ENCODE measurements around the gene CYTH1.

Gene CYTH1, protein sequence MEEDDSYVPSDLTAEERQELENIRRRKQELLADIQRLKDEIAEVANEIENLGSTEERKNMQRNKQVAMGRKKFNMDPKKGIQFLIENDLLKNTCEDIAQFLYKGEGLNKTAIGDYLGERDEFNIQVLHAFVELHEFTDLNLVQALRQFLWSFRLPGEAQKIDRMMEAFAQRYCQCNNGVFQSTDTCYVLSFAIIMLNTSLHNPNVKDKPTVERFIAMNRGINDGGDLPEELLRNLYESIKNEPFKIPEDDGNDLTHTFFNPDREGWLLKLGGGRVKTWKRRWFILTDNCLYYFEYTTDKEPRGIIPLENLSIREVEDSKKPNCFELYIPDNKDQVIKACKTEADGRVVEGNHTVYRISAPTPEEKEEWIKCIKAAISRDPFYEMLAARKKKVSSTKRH

DNA sequence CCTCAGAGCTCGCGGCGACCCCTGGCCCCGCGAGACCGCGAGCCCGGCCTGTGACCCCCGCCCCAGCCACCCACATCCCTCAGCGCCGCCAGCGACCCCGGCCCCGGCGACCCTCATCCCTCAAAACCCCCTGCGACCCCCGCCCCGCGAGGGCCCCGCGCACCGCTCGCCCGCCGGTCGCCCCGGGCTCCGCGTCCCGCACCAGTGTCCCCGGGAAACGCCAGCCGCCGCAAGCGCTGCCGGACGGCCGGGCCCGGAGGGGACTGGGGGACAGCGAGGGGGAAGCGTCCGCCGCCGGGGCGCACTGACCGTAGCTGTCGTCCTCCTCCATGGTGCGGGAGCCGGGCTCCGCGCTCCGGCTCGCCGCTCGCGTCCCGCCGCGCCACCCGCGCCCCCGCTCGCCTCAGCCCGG lies at the start of gene CYTH1:
TSS of gene CYTH1 (minus strand) at position 381 of the 412 bp plus-strand sequence. CDS start at position 331, 50 bp downstream.
- no peak for DNase-seq (ENCODE audit: low read depth)

DNA sequence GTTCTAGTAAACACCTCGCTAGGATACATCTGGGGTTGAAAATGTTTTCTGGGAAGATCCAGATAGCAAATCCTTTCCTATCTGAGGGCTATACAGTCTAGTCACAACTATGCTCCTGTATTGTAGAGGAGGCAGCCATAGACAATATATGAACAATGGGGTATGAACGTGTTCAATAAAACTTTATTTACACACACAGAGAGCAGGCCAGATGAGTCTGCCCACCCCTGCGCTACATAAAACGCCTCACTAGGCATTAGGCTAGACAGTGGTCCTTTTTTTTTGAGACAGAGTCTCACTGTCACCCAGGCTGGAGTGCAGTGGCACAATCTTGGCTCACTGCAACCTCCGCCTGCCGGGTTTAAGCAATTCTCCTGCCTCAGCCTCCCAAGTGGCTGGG lies 47.4 kb upstream of the CYTH1 start:
- DNase-seq (ENCODE audit: low read depth) = no peak

DNA sequence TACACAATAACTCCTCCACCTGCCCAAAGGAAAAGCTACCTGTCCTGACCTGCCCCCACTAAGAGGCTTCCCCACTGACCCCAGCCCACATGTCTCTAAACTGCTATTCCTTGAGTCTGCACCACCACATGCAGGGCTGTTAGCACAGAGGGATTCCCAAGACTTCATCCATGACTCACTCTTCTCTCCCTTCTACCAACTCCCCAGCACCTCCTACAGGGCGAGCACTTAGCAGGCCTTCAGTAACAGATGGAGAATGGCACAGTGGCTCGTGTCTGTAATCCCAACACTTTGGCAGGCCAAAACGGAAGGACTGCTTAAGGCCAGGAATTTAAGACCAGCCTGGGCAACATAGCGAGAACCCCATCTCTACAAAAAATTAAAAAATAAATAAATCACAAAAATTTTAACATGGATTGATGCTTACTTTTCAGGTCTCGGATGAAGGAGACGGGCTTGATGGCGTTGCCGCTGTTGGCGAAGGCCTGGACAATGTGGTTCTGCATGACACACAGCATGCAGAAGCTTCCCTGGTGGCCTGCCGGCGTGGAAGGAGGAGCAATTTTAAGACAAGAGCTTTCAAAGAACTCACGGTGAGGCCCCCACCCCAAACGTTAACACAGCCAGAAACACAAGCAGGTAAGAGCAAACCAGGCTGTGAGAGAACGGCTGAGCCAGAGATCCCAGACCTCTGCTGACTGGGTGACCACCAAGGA lies 46.6 kb upstream of the CYTH1 start:
- no peak for DNase-seq (ENCODE audit: low read depth)

DNA sequence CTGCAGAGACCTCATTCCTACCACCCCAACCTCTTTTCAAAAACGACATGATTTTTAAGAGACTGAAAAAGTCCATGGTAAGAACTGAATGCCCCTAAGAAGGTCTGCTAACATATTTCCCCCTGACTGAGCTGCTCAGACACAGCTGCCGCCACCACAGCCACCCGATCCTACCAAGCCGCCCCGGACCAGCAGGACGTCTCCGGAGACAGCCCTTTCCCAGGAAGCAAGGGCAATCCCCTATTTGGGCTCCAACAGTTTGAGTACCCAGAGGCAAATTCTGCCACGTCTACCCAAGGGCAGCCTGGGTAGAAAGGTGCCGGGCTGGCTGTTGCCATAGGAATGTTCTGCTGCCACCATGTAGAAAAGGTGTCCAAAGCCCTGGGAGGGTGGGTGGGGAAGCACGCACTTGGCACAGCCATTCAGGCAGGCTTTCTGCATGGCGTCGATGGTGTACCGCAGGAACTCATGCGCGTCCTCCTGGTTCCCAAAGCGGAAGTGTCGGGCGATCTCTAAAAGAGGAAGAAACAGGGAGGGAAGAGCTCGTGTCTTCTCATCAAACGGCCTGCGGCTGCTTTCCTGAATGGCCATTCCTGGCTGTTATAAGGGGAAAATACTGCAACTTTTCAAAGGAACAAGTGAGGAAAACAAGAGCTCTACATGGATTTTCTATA lies 44.9 kb upstream of the CYTH1 start:
- DNase-seq (ENCODE audit: low read depth) = no peak

DNA sequence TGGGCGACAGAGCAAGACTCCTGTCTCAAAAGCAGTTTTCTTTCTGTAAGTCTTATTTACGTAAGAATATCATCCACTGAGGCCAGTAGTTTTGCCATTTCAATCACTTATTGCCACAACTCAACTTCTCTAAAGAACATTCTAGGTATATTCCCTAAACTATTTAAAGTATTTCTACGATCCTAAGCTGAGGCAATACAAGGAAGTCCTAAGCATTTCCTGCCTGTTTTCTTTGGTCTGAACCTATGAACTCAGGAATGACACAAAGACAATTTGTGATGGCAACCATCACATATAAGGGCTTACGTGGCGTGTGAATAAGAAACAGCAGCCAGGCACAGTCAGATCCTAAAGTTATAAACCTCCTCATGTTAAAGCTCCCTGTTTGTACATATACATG lies 44.3 kb upstream of the CYTH1 start:
- no peak for DNase-seq (ENCODE audit: low read depth)

DNA sequence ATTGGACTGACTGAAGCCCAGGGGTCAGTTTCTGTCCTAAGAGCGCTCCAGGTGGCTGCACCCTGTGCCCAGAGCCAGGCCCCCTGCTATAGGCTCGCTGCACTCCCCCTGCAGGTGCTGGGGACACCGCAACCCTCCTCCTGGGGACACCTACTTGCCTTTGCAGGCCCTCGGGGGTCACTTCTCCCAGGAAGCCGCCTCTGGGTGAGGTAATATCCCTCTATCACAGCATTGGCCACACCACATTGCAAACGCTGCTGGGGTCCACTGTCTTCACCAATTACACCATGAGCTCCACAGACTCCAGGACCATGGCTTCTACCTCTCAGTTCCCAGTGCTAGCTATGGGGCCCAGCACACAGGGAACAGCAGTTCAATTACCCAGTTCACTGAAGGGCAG lies 43.6 kb upstream of the CYTH1 start:
- no peak for DNase-seq (ENCODE audit: low read depth)

DNA sequence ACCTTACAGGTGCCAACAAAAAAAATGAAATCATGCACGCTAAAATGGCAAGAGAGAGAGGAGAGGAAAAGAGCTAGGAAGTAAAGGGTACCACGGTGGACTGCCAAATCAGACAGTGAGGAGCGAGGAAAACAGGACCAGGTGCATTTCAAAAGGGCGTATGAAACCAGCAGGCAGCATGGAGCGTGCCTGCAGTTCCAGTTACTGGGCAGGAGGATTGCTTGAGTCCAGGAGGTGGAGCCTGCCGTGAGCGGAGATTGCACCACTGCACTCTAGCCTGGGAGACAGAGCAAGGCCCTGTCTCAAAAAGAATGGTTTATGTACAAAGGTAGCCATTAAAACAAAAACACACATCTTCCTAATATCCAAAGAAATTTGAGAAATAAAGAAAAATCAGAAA lies 42.2 kb upstream of the CYTH1 start:
- DNase-seq (ENCODE audit: low read depth) = no peak

DNA sequence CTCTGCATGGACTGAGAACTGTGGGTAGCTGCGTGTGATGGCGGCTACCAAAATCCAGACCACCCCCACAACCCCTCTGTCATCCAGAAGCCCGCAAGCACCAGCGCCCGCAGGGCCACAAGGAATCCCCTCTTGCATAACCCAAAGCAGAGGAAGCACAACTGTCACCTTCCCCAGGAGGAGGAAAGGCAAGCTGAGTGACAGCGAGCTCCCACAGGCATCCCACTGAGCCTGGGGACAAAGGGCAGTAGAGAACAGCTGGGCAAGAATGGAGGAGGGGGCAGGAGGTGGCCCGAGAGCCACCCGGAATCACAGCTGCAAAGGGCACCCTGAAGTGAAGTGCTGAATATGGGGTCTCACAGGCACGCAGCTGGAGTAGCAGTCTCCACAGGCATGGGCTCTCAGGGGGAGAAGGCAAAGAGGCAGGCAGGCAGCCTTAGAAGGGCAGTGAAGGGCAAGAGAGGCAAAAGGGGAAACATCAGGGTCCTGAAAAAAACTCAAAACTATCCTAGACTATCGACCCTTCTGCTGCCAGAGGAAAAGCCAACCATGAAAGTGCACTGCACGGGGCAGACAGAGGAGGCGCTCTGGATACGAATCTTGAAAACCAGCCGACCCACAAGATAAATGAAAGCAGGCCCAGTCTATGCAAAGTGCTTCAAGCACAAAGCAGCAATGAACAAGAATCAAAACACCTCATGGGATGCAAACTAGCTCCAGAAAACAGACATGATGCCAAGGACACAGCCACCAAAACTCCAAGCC lies 41.4 kb upstream of the CYTH1 start:
- DNase-seq (ENCODE audit: low read depth) = no peak

DNA sequence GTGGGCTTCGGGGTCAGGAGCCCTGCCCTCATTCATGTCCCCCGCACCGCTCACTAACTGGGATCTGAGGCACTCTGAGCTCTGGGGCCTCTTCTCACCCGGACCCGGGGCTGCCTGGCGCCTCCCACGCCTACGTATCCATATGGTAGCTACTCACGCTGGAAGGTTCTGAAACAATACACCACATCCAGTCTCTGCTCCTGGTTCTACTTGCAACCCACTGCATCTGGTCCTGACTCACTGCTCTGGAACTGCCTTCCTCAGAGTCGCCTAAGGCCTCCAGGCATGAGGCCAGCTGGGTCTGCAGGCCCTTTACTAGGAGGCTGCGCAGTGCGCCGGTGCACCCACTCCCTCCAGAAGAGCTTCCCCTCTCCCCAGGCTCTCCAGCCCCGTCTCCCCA lies 40.5 kb upstream of the CYTH1 start:
- no peak for DNase-seq (ENCODE audit: low read depth)

DNA sequence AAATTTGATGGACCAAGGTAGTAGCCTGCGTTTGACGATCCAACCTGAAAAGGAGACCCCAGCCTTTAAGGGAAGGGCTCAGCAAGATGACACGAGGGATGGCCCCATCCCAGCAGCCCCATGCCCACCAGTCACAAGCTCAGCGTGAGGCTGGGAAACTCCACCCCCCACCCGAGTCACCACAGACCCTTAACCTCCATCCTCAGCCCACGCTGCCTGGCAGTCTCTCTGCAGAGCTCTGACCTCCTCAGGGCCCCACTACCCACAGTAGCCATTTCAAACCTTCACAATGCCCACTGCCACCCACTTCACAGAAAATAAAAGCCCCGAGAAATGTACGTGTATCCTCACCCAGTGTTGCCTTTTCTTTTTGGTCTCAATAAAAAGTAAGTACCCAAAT lies 39.9 kb upstream of the CYTH1 start:
- no peak for DNase-seq (ENCODE audit: low read depth)

DNA sequence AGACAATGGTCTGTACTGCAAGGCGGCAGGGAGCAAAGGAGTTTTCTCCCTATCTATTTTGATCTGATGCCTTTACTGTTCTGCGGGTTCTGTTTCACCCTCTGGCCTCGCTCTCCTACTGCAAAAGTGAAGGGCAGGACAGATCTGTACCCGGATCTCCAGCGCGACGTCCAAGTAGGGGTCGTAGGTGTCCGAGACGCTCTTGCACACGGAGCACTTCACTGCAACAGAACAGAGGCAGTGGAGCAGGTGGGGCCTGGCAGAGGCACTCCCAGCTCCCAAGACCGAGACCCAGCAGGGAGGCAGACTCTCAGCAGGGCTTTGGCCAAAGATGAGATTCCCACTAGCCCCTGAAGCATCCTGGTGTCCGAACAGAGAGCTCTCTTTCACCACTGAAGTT lies 38.8 kb upstream of the CYTH1 start:
- DNase-seq (ENCODE audit: low read depth) = no peak

DNA sequence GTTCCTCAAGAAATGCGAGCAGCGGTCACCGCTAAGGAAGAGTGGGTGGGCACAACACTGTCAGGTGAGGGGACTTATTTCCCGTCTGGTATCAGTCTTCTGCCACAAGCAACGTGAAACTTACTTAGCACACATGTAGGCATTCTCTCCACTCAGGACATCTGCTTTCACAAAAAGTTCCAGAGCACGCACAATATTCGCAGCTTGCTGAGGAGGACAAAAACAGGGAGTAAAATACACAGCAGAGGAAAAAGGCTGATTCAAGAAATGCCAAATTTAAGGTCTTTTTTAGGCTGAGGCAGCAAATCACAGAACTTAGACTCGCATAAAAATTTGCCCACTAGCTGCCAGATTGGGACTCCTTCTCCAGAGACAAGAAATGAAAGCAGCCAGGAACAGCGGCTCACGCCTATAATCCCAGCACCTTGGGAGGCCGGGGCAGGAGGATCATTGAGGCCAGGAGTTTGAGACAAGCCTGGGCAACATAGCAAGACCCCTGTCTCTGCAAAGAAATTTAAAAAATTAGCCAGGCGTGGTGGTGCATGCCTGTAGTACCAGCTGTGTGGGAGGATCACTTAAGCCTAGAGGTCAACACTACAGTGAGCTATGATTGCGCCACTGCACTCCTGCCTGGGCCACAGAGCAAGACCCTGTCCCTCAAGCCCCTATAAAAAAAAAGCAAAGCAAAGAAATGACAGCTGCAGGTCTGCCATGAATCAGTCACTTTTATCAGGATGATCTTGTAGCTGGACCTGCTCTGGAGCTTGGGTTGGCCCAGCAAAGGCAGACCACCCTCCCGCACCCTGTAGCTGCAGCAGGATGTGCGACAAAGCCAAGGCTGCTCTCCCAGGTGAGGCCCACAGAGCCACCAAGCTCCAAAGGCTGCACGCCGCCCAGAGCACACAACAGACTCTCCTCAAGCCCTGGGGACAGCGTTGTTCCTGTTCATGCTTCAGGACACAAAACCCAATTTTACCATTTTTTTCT lies 38.0 kb upstream of the CYTH1 start:
- DNase-seq (ENCODE audit: low read depth) = no peak

DNA sequence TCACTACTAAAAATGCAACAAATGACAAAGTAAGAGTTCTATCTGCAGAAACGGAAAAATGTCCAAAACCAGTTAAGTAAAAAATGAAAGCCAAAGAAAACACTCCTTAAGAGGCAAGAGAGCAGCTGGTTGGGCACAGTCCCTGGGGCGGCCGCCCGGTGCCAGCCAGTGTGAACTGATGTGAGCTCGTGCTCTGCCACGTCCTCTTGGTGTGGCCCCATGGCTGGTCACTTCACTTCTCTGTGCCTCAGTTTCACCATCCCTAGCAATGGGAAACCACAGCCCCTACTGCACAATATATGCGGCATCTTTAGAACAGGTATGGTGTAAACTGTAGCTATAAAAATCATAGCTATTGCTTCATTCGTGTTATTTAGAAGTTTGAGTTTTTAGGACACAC lies 37.3 kb upstream of the CYTH1 start:
- DNase-seq (ENCODE audit: low read depth) = no peak

DNA sequence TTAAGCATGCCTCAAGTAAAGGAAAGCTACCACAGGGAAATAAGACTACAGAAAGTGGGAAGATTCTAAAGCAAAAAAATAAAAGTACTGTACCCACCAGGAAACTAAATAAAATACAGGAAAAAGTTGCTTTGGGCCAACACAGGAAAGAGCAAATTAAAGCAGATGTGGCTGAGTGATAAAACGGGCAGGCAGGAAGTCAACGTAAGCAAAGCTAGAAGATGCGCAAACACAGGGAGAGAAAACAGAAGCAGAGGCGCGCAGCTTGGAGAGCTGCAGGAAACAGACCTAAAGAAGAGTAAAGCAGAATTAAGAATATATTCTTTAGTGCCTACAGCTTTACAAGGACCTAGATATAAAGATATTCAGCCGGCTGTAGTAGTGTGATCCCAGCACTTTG lies 36.9 kb upstream of the CYTH1 start:
- DNase-seq (ENCODE audit: low read depth) = no peak

DNA sequence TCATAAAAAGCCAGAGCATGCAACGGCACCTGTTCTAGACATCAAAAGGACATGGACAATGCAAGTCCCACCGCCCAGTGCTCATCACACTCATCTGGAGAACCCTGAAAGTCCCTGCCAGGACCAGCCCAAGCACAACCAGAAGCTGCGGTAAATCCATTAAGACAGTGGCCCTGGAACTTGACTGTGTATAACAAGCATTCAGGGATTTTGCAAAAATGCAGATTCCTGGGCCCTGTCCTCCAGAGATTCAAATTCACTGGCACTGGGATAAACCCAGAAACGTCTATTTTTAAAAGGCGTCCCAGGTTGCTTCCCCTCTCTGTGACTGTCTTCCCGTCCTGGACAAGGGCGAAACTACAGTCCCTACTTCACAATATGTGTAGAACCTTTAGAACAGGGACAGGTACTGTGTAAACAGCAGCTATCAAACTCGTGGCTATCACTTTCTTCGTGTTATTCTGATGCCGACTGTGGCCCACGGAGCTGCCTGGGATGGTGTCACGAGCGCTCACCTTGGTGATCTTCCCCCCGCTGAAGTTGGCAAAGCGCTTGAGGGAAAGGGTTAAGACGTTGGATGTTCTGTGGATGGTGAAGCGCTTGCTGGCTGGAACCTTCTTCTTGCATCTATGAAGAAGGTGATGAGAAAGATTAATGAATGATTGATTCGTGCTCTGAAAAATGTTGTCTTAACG lies 36.2 kb upstream of the CYTH1 start:
- DNase-seq (ENCODE audit: low read depth) = no peak

DNA sequence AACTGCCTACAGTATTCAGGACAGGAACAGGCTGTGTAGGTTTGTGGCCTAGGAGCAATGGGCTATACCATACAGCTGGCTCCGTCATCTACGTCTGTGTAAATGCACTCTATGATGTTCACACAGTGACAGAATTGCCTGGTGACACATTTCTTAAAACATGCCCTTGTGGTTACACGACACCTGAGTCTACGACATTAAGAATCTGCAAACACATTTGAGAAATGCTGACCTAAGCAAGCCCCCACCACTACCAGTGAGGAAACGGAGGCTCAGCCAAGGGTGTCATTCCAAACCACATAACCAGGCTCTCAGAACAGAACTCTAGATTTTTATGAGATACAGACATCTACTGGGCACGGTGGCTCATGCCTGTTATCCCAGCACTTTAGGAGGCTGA lies 35.0 kb upstream of the CYTH1 start:
- no peak for DNase-seq (ENCODE audit: low read depth)

DNA sequence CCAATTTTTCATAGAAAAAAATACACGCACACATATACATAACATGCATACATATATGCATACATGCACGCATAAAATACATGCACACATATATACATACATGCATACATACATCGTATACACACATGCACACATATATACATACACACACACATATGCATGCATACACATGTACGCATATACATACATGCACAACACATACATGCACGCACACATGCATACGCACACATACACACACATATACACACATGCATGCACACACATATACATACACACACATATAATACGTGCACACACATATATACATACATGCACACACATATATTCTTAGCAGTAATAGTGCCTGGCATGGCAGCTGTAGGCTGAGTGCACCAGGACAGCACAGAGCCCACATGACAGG lies 33.6 kb upstream of the CYTH1 start:
- no peak for DNase-seq (ENCODE audit: low read depth)

DNA sequence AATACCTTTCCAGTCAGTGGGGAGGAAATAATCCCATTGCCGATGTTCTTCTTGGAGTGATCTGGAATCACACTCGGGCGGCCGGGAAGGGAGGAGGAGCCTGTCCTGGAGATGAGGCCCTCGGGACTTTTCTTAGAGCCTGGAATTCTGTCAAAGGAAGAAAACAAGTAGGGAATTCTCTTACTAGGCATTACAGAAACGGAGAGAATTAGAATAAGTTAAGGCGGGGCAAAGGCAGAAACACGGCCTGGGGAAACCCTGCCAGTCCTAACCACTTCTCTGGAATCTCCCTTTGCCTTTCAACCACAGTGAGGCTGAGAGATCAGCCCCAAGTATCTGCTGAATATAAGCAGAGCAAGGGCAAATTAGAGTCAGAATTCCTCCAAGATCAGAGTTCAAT lies 30.8 kb upstream of the CYTH1 start:
- DNase-seq (ENCODE audit: low read depth) = no peak

DNA sequence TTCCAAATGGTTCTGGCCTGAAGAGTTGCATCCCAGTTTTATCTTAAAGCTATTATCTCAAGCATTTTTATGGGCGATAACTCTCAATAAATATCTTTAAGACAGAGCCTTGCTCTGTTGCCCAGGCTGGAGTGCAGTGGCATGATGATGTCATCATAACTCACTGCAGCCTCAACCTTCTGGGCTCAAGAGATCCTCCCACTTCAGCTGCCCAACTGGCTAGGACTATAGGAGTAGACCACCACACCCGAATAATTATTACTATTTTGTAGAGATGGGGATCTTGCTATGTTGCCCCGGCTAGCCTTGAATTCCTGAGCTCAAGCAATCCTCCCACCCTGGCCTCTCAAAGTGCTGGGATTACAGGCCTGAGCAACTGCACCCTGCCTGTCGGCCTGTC lies 26.1 kb upstream of the CYTH1 start:
- no peak for DNase-seq (ENCODE audit: low read depth)

DNA sequence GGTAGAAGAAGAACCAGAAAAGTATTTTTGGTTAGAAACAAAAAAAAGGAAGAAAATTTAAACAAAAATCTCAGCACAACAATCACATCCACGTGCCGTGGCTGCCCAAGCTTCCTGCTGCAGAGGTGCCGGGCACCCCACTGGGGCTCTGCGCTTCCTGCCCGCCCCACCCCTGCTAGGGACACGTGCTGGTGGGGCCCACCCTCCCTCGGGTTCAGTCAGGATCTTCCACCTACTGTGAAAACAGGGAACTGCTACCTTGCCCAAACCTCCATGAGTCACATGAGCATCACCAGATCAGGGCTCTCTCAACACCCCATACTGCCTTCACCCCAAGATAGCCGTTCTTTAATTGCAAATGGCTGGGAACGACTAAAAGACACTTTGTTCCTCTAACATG lies 24.4 kb upstream of the CYTH1 start:
- DNase-seq (ENCODE audit: low read depth) = no peak

DNA sequence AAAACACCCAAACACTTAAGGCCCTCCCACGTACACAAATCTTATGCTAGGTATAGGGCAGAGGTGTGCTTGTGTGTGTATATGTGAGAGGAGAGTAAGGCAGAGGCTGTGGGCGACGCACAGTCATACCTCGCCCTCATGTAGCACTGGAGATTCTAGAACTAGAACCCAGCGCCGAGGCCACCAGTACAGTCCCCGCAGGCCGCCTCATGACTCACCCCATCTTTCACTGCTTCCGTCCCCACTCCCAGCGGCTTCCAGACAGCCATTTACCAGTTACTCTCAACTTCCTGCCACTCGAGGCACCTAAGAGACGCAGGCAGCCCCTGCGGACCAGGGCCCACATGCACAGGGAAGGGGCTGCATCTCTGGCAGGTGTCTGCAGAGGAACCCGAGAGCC lies 23.2 kb upstream of the CYTH1 start:
- DNase-seq (ENCODE audit: low read depth) = no peak
